ENCODE results near the gene JSRP1.

Gene JSRP1, protein sequence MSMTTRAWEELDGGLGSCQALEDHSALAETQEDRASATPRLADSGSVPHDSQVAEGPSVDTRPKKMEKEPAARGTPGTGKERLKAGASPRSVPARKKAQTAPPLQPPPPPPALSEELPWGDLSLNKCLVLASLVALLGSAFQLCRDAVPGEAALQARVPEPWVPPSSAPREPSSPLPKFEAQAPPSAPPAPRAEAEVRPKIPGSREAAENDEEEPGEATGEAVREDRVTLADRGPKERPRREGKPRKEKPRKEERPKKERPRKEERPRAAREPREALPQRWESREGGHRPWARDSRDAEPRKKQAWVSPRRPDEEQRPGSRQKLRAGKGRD

DNA sequence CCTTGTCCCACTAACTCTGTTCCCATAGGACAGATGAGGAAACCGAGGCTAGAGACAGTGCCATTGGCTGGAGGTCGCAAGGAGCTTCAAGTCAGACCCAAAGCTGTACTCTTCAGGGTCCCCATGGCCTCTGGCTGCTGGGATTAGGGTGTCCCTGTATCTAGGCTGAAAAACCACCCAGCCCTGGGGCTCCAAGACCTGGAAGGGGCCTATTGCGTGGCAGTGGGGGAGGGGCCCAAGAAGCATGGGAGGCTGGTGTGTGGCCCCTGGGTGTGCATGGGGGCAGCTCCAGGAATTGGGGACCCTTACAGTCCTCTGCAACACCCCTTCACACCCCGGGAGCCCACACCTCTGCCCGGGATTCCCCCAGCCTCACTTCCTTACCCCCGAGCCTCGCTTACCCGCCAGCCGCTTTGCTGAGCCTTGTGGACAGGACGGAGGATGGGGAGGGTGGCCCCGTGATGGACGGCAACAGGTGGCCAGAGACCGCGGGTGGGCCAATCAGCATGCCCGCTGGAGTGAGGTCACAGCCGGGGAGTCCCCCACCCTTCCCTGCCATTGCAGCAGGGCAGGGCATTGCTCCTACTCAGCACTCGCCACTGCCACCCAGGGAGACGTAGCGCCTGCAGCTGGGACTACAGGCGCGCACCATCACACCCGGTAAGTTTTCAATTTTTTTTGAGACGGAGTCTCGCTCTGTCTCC, at the start of gene JSRP1:
TSS of gene JSRP1 (minus strand) at position 436 of the 704 bp plus-strand sequence. CDS start 1,103 bp downstream, outside the sequence.
- DNase-seq, result no peak

DNA sequence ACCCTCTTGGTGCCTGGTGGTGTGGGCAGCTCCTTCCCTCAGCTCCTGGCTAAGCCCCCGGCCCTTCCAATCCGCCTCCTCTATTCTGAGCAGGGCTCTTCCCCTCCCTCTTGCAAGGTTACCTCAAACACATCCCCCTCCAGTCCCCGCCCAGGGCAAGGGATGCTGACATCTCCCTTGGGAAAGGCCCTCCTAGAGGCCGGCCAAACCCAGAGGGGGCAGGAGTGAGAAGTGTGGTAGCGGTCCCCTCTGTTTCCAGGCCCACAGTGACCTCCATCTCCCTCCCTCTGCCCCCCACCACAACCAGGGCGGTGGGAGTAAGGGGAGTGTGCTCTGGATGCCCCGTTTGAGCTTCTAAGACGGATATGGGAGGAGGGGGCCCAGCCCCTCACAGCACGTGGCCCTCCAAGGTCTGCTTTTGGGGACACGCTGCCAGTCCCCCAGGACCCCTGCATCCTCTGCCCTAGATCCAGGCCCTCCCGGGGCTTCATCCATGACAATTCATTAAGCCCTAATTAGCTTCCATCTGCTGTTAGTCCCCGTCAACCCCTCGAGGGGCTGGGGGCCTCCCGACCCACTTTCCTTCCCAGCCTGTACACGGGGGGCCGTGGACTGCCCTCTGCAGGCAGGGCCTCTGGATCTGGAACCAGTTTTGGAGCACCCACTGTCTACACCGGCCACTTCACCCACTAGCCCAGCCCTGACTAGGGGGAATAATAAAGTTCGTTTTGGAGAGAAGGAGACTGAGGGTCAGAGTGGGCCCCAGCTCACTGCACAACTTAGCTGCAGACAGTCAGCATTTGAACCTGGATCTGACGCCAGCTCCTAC, 49.4 kb upstream of the JSRP1 start:
- DNase-seq, result no peak

GRCh38 chr19:2303211-2303798, 47.1 kb upstream of the JSRP1 start:
- no peak for DNase-seq

GRCh38 chr19:2302319-2303210, 46.3 kb upstream of the JSRP1 start:
- peak in 1 of 2 donors; percentile 59 for DNase-seq

DNA sequence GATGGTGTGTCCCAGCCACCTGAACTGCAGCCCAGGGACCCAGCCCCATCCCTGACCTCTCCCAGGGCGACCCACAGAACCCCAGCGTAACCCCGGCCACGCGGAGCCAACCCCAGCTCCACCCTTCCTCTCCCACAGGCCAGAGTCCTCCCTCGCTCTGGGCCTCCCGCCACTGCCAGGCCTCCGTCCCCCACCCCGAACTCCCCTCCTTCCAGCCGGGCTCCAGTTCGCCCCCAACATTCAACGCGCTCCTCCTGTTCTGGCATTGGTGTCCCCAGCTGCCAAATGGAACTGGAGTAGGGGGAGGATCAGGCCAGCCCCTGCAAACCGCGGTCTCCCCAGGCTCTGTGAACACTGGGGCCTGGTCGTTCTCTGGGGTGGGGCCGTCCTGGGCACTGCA, 44.3 kb upstream of the JSRP1 start:
- no peak for DNase-seq

- DNase-seq, result no peak
Observed at GRCh38 chr19:2296141-2296540, 39.9 kb upstream of the JSRP1 start.

DNA sequence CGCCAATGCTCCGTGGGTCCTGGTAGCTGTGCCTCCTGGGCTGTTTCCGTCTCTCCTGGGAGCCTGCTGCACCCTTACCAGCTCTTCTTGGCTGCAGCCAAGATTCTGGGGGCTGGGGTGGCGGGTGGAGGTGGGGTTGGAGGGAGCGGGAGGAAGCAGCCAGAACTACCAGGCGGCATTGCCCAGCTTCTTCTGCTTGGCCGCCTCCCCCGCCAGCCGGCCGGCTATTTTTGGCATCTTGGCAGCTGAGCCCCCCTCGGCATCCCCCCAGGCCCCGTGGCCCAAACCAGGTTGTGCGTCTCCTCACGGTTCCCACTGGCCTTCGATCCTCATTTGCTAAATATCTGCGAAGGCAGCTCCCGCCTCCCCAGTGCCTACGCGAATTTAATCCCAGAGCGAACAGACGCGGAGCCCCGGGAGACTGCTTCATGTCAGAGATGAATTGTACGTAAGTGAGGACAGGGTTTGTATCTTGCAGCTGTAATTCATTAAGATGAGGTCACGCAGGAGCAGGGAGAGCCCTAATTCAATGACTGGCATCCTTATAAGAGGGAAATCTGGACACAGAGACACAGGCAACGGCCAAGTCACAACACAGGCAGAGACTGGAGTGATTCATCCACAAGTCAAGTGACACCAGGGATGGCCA, 38.6 kb upstream of the JSRP1 start:
- DNase-seq, result no peak

- DNase-seq, result no peak
Observed at GRCh38 chr19:2291185-2291751, 35.1 kb upstream of the JSRP1 start.

- no peak for DNase-seq
Observed at GRCh38 chr19:2290441-2291184, 34.4 kb upstream of the JSRP1 start.

DNA sequence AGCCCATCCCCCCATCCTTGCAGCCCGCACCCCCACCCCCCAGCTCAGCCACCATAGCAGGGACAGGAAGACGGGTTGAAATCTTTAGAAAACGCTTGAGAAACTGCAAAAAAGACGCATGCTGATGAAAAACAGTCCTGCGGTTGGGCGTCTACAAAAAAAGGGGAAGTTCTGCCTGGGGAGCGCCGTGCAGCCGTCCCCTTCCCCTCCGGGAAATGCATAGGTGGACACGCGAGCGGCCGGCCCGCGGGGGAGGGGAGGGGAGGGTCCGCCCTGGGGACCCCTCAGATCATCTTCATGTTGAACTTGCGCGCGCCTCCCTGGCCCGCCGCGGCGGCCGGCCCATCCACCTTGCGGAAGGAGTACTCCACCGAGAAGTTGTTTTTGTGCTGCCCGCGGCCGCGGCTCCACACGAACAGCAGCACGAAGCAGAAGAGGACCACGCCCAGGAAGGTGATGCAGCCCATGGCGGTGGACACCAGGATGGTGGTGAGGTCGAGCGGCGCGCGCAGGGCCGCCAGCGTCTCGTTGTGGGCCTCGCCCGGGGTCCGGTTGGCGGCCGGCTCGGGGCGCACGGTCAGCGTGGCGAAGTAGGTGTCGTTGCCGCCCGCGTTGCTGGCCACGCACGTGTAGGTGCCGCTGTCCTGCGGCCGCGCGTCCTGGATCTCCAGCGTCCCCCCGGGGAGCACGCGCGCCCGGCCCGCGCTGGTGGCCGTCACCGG, 33.7 kb upstream of the JSRP1 start:
- DNase-seq, result peak; percentile 60 to 67

GRCh38 chr19:2288818-2289713, 32.8 kb upstream of the JSRP1 start:
- no peak for DNase-seq

DNA sequence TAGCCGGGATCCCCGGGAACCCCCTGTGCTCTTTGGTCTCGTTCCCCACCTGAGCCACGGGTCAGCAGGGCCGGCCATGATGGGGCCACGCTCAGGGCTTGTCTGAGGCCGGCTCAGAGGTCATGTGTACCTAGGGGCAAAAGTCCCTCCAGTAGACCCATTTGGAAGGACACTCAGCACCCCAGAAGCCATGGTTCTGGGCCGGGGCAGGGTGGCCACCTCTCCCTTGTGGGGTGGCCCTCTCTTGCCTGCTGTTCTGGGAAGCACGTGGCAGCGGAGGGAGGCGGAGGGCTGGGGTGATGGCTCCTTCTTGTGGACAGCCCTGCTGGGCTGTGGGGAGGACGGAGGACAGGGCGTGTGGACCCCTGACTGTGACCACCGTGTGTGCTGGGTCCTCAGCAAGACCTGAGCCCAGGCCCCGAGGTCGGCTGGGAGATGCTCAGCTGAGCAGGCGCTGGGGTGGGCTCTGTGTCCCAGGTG, 32.2 kb upstream of the JSRP1 start:
- DNase-seq, result no peak

GRCh38 chr19:2287585-2288337, 31.5 kb upstream of the JSRP1 start:
- no peak for DNase-seq

DNA sequence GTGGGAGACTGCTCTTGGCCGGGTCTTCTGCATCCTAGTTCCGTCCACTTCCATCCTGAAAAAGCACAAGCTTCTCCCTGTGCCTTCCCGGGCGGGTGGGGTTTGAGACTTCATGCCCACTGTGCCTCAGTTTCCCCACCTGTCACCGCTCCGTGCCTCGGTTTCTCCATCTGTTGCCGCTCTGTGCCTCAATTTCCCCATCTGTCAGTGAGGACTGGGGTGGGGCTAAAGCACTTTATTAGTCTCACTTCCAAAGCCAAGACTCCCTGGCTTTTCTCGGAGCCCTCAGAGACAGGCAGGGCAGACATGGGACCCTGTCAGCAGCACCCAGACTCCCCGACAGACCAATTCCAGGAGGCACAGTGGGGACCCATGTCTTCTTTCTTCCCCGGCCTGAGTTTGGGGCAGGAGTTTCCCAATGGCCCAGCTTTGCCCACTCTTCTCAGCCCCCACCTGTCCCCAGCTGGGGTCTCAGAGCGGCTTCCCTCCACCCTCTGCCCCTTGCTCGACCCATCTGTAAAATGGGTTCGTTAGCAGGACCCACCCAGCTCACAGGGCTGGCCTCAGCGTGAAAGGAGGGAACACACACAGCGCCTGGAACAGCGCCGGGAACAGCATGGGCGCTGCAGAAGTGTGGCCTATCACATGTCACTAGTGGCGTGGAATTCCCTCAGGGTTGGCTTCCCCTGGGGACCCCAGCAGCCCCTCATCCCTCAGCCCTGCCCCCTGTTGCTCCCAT, 30.4 kb upstream of the JSRP1 start:
- DNase-seq, result no peak

GRCh38 chr19:2283835-2284507, 27.8 kb upstream of the JSRP1 start:
- no peak for DNase-seq

DNA sequence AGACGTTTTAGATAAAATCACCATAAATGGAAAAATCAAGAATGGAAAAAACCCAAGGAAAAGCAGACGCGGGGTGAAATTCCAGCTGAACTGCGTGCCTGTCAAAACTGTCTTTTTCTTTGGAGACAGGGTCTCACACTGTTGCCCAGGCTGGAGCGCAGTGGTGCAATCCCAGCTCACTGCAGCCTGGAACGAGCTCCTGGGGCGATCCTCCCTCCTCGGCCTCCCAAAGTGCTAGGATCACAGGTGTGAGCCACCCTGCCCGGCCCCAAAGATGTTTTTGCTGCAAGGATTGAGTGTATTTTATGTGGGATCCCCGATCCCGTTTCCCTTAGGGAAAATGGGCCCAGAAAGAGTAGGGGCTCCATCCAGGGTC, 26.6 kb upstream of the JSRP1 start:
- DNase-seq, result no peak

All from CD4-positive, alpha-beta T cell treated with Interferon alpha-2 for 1 hour (primary cell).